Measurements from ENCODE around the gene DSCAM. TPM values are rescaled to one million over a fixed set of nuclear protein-coding genes. Genes with fewer than 3 reads are reported as not detected.

Gene DSCAM
- total RNA-seq, 3 donors from 2014 or later (not counting 1 experiment from before 2014, with no cell fraction given) = not detected

- H3K27me3 ChIP-seq (ENCODE audit: control insufficient read depth, insufficient read depth, low read length) = no peaks in the 10 kb centered on the region
- TF ChIP-seq, protein P1, sequence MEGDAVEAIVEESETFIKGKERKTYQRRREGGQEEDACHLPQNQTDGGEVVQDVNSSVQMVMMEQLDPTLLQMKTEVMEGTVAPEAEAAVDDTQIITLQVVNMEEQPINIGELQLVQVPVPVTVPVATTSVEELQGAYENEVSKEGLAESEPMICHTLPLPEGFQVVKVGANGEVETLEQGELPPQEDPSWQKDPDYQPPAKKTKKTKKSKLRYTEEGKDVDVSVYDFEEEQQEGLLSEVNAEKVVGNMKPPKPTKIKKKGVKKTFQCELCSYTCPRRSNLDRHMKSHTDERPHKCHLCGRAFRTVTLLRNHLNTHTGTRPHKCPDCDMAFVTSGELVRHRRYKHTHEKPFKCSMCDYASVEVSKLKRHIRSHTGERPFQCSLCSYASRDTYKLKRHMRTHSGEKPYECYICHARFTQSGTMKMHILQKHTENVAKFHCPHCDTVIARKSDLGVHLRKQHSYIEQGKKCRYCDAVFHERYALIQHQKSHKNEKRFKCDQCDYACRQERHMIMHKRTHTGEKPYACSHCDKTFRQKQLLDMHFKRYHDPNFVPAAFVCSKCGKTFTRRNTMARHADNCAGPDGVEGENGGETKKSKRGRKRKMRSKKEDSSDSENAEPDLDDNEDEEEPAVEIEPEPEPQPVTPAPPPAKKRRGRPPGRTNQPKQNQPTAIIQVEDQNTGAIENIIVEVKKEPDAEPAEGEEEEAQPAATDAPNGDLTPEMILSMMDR (IDR thresholded peaks at IDR 0.05) = no peak
- H3K4me3 Mint-ChIP-seq = no peak overlapping the region
- H3K27ac ChIP-seq (ENCODE audit: low read length) = no peak overlapping the region
- WGBS (ENCODE audit: insufficient coverage) = 92% methylated on average over 4 of the region's 4 CpGs
- no peaks in the 10 kb centered on the region for H3K36me3 Mint-ChIP-seq
- intact Hi-C loops (cut with micrococcal nuclease) = no loop called here
- peaks cover 3 to 12% of the 10 kb centered on the region in 2 donors for H3K9me3 Mint-ChIP-seq
- DNase-seq (no peak), ATAC-seq (no peak)
- H3K27me3 Mint-ChIP-seq (ENCODE audit: low read depth in 2 of 2) = no peaks in the 10 kb centered on the region
- no peaks in the 10 kb centered on the region for H3K9me3 ChIP-seq (ENCODE audit: control insufficient read depth, insufficient read depth, low read length)
- H3K27ac Mint-ChIP-seq = no peak overlapping the region
- H3K4me3 ChIP-seq (ENCODE audit: low read length) = no peak overlapping the region
- no peaks in the 10 kb centered on the region for H3K4me1 ChIP-seq (ENCODE audit: control insufficient read depth, insufficient read depth, low read length)
- H3K4me1 Mint-ChIP-seq = no peaks in the 10 kb centered on the region
- no peaks in the 10 kb centered on the region for H3K36me3 ChIP-seq (ENCODE audit: control insufficient read depth, insufficient read depth, low read length)
Observed at GRCh38 chr21:40284409-40284808, 562.5 kb downstream of the DSCAM start.

DNA sequence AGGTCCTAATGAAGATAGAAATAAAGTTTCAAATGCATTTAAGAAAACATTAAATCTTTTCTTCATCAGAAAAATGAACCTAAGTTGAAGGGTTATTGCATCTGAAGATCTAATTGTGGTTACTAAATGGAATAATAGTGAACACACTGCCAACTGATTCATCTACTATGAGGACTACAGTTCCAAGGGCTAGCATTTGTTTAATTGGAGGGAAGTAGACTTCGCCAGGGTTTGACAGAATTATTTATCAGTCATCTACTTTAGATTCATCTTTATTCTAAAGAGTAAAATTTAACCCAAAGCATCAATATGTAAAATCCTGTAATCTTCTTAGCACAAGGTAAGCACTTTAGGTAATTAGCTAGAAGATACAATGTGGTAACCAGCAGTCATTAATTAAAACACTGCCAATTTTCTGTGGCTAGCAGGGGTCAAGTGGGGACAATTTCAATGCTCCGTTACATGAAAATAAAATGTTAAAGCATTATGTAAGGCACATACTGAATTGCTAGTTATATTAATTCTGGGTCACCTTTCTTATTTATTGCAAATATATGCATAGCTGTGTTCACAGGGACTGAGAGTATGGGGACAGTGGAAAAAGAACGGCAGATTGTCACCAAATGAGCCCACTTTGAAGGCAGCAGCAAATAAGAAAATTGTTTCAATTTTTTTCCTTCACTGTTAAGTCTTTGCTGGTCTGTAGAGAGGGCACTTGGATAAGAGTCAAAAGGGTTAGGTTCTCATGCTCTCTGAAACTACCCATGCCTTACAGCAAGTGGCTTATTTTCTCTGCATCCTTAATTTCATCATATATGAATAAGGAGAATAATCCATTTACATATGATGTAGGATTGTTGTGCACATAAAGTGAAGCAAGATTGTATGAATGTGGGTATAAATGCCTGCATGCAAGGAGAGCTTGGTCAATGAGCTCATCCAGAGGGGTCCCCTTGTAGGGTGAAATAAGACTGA is 563.8 kb downstream of the DSCAM start:
- intact Hi-C loops (cut with micrococcal nuclease) = no loop called here
- 78% methylated on average over 2 of the region's 3 CpGs for WGBS (ENCODE audit: insufficient coverage)

DNA sequence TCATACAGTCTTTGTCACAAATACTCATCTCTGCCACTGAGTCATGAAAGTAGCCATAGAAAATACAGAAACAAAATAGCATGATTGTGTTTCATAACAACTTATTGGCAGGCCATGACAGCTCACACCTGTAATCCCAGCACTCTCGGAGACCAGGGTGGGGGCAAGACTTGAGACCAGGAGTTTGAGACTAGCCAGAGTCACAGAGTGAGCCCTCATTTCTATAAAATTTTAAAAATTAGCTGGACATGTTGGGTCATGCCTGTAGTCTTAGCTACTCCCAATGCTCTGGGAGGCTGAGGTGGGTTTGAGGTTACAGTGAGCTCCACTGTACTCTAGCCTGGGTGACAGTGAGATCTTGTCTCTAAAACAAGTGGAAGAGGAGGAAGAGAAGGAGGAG is 568.6 kb downstream of the DSCAM start:
- no peaks in the 10 kb centered on the region for H3K4me1 Mint-ChIP-seq
- H3K36me3 Mint-ChIP-seq = no peaks in the 10 kb centered on the region
- Histone ChIP-seq H3K27me3 (ENCODE audit: control insufficient read depth, insufficient read depth, low read length) (no peaks in the 10 kb centered on the region), H3K9me3 (ENCODE audit: control insufficient read depth, insufficient read depth, low read length) (peaks cover 8% of the 10 kb centered on the region), H3K4me1 (ENCODE audit: control insufficient read depth, insufficient read depth, low read length) (no peaks in the 10 kb centered on the region), H3K4me3 (ENCODE audit: low read length) (no peak overlapping the region), H3K27ac (ENCODE audit: low read length) (no peak overlapping the region), H3K36me3 (ENCODE audit: control insufficient read depth, insufficient read depth, low read length) (no peaks in the 10 kb centered on the region)
- DNase-seq (no peak), ATAC-seq (no peak)
- WGBS (ENCODE audit: insufficient coverage) = 100% methylated on average over 1 of the region's 1 CpG
- TF ChIP-seq, protein P1 (IDR thresholded peaks at IDR 0.05) = no peak
- H3K4me3 Mint-ChIP-seq = no peak overlapping the region
- H3K27ac Mint-ChIP-seq = no peak overlapping the region
- H3K9me3 Mint-ChIP-seq = peaks cover 7% of the 10 kb centered on the region in 2 donors
- intact Hi-C loops (cut with micrococcal nuclease) = no loop called here
- H3K27me3 Mint-ChIP-seq (ENCODE audit: low read depth in 2 of 2) = no peaks in the 10 kb centered on the region

More for the DNA sequence above, 563.8 kb downstream of the DSCAM start:
- Histone ChIP-seq H3K27ac (ENCODE audit: low read length) (no peak overlapping the region), H3K4me3 (ENCODE audit: low read length) (no peak overlapping the region), H3K9me3 (ENCODE audit: control insufficient read depth, insufficient read depth, low read length) (no peaks in the 10 kb centered on the region), H3K4me1 (ENCODE audit: control insufficient read depth, insufficient read depth, low read length) (no peaks in the 10 kb centered on the region), H3K36me3 (ENCODE audit: control insufficient read depth, insufficient read depth, low read length) (no peaks in the 10 kb centered on the region), H3K27me3 (ENCODE audit: control insufficient read depth, insufficient read depth, low read length) (no peaks in the 10 kb centered on the region)
- Mint-ChIP-seq H3K4me3 (no peak overlapping the region), H3K27me3 (ENCODE audit: low read depth in 2 of 2) (no peaks in the 10 kb centered on the region), H3K4me1 (no peaks in the 10 kb centered on the region), H3K9me3 (peaks cover 6 to 11% of the 10 kb centered on the region in 2 donors), H3K36me3 (no peaks in the 10 kb centered on the region), H3K27ac (no peak overlapping the region)
- TF ChIP-seq, protein P1 (IDR thresholded peaks at IDR 0.05) = no peak
- ATAC-seq = no peak
- no peak for DNase-seq

Data from natural killer cell (primary cell).